Measurements from ENCODE around the gene RNPEPL1.
"Not testable (repeated sequence)": the region's sequence is repeated elsewhere in the genome, so short reads cannot be mapped to it uniquely, and the experiment has no call there.

The RNPEPL1 gene

GRCh38 chr2:240539906-240540305 lies 28.4 kb upstream of the RNPEPL1 start:
- no peak for DNase-seq

DNA sequence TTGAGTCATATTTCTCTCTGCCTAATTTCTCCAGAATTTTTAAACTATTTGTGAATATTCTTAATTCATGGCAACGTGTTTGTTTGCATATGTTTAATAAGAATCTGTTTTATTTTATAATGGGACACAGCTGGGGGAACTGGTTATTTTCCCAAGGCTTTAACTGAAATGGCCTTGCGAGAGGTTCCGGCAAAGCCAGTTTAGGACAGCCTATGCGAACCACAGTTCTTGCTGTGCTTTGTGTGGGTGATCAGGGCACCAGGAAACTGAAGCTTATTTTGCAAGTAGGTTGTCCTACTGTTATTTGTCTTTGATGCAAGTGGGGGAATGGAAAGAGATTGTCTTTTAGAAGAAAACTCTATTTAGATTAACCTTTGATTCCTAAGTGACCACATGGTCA lies 17.0 kb upstream of the RNPEPL1 start:
- no peak for DNase-seq

- no peak for DNase-seq
Measured at GRCh38 chr2:240551811-240552210, 16.5 kb upstream of the RNPEPL1 start.

DNA sequence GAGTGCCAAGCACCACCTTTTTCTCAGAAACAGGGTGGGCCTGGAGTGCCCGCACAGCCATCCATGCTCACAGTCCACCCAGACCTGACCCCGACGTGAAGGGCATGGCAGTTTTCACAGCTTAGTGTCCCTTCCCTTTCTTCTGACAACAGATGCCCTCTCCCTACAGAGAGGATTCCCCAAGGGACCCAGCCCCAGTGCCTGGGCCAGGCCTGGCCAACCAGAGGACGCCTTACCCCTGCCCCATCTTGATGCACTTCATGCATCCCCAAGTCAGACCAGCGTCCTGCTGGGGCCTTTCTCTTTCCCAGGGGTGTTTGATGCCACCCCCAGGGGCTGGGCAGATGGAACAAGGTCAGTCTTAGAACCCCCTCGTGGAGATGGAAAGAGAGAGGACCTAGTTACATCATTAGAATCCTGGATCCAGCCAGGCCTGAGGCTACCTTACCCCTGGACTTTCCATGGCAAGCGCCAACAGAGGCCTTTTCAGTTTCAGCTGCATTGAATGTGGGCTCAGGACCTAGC lies 14.3 kb upstream of the RNPEPL1 start:
- no peak for DNase-seq

DNA sequence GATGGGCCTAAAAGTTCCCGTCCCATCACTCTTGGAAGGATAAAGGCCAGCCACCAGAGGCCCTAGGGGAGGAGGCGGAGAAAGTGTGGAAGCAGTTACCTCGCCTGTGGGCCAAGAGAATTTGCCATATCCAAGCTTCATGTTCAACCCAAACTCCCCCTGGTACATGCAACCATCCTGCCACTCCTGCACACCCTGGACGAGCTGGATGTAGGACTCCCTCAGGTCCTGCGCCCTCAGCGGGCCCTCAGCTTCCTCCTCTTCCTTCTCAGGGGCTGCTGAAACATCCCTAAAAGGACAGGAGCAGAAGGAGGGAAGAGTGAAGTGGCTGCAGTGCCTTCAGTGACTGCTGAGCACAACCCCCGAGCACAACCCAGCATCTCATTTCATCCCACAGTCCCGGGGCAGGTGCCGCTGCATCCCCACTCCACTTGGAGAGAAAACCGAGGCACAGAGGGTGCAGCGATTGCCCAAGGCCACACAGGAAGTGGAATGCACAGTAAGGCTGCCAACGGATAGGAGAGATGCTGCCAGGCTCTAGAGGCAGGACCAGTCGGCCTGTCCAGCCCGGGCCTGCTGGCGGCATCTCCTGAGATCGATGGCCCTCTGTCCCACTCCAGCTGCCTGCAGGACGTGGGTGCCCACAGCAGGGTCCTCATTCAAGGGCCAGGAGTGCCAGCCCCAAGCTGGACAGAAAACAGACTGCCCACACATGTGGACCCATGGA lies 13.4 kb upstream of the RNPEPL1 start:
- no peak for DNase-seq

- DNase-seq, result no peak
Measured at GRCh38 chr2:240555541-240556250, 12.6 kb upstream of the RNPEPL1 start.

DNA sequence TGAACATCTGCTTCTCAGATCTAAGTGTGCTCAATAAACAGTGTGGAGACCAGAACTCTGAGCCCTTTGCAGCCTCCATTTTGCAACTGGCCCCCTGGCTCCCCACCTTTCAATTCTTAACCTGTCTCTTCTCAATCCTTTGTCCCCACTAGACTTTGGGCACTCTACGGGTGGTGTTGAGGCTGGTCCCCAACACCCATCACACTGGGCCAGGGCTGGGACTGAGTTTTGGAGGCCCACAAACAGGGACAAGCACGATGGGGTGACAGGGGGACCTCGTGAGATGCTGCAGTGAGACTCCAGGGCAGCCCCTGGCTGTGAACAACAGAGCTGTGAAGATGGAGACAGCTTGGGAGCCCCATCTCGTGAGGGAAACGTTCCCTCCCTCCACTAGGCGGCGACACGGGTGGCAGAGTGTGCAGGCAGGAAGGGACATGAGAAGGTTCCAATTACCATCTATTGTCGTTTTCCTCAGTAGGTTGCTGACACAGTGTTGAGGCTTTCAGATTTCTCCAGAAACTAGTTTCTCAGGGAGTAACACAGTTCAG lies 11.7 kb upstream of the RNPEPL1 start:
- DNase-seq, result no peak

DNA sequence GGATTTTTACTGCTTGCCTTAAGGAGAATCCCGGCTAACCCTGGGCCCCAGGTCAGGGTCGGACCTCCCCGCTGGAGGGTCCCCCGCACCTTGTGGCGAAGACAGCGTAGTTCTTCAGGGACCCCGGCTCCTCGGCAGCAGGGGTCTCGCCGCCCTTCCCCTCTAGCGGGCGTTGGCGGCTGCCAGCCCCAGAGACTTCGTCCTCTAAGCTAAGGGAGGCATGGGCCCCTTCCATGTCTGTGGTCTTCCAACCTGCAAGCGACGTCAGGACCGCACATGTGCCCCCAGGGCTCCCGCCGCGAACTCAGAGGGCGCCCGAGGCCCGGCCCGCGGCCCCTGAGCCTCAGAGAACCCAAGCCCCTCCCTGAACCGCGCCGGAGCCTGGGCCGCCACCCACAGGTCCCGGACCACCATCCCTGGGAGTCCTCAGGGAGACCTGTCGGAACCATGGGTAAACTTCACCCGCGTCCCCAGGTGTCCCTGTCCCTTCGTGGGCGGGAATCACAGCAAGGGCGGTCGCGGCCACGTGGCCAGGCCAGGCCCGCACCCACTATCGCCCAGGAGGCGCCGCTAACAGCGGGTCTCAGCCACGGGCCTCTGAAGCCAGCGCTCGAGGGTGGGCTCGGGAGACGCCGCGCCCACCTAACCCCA lies 11.1 kb upstream of the RNPEPL1 start:
- DNase-seq, result no peak

- DNase-seq, result peak; percentile 49
Measured at GRCh38 chr2:240557808-240558207, 10.5 kb upstream of the RNPEPL1 start, which contains the start of gene ANKMY1. Gene ANKMY1 (minus strand): TSS chr2:240557988. CDS start chr2:240557335, 653 bp downstream.

DNA sequence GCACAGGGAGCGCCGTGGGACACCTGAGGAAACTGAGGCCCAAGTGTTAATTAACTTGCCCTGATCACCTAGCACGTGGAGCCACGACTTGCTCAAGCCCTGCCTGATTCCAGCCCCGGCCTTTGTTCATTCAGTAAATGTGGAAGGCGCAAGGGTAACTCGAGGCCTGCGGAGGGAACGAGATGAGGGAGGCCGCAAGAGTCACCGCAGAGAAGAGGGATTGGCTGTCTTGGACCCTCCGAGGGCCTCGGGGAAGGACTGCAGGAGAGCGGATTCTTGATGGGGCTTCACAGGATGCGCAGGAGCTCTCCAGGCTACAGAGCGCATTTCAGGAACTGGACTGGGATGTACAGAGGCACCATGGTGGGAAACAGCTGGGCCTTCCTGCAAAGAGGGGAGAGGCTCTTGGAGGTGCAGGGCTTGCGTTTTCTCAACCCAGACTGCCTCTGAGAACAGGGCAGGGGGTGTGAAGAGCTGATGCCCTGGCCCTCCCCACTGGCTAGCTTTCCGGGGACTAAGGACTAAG lies 10.0 kb upstream of the RNPEPL1 start:
- no peak for DNase-seq

DNA sequence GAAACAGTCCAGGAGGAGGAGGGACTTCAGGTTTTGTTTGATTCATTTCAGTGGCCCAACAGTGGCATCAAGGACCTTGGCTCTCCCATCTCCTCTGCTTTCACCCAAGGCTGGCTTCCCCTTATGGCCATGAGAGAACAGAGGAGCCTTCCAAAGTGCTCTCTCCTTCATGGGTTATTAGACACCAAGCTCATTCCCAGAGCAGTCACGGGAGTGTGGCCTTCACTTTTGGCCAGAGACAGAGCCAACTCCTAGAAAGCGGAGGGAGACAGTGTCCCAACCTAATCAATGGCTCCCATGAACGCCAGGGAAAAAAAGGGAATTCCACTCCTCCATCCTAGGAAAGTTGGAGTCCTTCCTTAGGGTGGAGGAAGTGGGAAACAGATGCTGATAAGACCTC lies 9.0 kb upstream of the RNPEPL1 start:
- DNase-seq, result no peak

DNA sequence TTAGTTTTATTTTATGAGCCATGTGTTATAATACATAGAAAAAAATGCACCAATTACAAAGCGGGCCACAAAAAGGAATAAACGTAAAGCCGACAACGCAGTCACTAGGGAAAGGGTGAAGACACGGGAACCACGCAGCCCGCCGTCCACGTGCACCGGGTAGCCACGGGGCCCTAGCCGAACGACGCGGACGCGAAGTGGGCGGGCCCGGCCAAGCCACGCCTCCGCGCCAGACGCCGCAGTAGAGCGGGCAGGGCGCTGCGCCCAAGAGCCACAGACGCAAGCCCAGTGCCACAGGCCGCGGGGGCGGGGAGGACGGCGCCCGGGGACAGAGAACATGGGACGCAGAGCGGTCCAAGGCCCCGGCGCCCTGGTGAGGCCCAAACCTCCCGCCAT lies 8.2 kb upstream of the RNPEPL1 start, which contains the start of gene DUSP28:
Gene DUSP28 (plus strand): TSS at position 274 of the 396 bp plus-strand sequence. CDS start 328 bp downstream, outside the sequence.
- peak; percentile 77 for DNase-seq

DNA sequence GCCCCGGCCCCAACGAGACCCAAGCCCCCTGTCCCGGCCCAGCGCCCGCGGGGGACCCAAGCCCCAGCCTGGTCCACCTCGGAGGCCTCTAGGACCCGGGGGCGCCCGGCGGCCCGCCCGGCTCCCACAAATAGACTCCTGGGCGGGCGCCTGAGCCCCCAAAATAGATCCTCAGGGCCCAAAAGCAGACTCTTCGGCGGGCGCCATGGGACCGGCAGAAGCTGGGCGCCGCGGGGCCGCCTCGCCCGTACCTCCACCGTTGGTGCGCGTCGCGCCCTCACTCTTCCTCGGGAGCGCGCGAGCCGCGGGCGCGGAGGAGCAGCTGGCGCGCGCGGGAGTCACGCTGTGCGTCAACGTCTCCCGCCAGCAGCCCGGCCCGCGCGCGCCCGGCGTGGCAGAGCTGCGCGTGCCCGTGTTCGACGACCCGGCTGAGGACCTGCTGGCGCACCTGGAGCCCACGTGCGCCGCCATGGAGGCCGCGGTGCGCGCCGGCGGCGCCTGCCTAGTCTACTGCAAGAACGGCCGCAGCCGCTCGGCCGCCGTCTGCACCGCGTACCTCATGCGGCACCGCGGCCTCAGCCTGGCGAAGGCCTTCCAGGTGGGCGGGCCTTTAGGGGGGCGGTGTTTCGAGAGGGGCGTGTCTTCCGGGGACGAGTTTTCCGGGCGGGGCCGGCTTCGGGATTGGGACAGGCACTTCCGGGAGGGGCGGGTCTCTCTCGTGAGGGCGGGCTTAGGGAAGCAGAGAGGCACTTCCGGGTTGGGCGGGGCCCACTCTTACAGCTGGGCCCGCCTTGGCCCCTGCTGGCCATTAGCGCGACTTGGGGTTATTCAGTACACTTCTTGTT lies 7.6 kb upstream of the RNPEPL1 start:
- DNase-seq, result peak; percentile 97

GRCh38 chr2:240561325-240561971 lies 6.8 kb upstream of the RNPEPL1 start:
- peak; percentile 12 for DNase-seq

DNA sequence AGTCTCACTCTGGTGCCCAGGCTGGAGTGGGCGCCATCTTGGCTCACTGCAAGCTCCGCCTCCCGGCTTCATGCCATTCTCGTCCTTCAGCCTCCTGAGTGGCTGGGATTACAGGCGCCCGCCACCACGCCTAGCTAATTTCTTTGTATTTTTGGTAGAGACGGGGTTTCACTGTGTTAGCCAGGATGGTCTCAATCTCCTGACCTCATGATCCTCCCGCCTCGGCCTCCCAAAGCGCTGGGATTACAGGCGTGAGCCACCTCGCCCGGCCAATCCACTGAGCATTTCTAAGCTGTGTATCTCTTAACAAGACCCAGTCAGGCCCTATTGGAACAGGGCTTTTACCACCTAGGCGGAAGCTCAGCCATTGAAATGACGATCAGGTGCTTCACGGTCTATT lies 5.1 kb upstream of the RNPEPL1 start:
- DNase-seq, result not testable (repeated sequence)

DNA sequence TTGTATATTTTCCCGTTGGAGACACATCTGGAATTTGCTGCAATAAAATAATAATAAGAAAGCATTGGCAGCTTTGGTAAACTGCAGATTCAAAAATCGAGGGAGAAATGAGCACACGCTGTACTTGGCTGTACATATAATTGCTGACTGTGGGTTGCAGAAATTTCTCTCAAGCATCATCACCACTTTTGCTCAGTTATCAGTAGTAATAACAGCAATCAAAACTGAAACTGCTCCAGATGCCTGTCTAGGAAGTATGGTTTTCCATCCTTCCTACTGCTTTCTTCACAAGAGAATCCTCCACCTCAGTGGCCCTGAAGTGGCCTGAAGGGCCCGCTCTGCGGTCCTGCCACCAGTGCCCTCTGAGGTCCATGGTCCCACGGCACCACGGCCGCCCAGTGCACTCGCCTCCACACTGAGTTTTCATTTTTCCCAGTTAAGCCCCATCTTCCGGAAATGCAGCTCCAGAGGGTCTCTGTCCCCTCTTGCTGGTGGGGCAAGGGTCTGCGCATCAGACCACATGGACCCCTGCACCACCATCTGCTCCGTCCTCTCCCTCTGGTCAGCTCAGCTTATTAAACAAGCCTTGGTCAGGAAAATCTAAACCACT lies 4.2 kb upstream of the RNPEPL1 start:
- no peak for DNase-seq

- no peak for DNase-seq
Measured at GRCh38 chr2:240564561-240565332, 3.5 kb upstream of the RNPEPL1 start.

DNA sequence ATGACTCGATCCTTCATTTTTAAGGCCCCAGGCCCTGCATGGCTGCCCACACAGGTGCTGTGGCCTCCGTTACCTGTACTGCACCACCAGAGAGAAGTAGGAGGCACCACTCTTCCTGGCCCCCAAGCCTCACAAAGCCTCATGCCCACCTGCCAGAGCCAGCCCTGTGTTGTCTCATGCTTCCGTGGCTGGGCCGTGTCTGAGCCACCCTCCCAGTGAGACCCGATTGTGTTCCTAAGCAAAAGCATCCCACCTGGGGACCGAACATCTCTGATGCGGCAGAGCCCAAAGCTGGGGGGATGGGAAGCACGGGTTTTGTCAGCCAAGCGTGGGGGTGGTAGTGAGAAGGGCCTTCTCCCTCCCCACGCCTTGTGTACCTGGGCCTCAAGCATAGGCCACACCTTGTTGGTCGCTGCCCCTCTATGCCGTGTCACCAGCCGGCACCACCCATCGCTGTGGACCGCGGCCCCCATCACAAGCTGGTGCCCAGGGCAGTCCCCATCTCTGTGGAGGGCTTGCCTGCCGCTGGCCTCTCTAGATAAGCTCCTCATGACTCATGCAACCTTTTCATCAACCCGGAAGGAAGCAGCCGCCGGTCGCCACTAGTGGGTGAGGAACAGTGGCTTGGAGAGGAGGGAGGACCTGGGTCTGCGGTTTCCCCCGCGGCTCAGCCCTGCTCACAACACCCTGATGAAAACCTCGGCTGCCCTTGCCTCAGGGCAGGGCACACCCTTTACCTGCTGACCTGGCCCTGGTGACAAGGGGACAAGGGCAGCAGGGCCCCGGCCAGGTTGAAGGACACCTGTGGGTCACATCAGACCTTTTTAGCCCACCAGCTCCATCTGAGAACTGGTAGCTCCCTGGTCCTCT lies 2.7 kb upstream of the RNPEPL1 start:
- no peak for DNase-seq

Data from amniotic stem cell (primary cell).